HG02970 (cell line): ENCODE measurements around the gene HS6ST3.
"Not testable (repeated sequence)": the region's sequence is repeated elsewhere in the genome, so short reads cannot be mapped to it uniquely, and the experiment has no call there.

ENCODE experiments used
- ATAC-seq: cut with Tn5 transposase; IDR thresholded peaks from one replicate; pipeline ENCODE4 v1.9.1; 2021; ENCODE audit warnings: mild to moderate bottlenecking, moderate library complexity, moderate number of reproducible peaks; ENCODE audit not compliant: unreplicated experiment, low FRiP score

The HS6ST3 gene

GRCh38 chr13:96524398-96525020 is 434.6 kb downstream of the HS6ST3 start:
- ATAC-seq = not testable (repeated sequence)

DNA sequence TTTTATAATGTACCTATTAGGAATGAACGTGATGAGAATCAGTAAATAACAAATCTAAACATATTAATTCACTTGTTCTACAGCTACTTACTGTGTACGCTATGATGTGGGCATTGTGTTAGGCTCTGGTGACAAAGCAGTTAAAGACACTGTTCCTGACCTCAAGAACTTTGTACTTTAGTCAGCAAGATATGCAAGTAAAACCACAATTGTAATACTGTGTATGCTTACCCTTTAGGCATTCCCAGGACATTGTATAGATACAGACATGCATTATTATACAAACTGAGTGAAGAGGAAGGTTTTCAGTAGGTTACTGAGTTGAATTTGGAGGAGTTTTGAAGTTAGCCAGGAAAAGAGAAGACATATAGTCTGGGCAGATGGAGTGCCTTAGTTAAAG is 435.8 kb downstream of the HS6ST3 start:
- ATAC-seq = no peak

- ATAC-seq = no peak
These were observed 437.6 kb downstream of the HS6ST3 start for GRCh38 chr13:96527497-96527896.

GRCh38 chr13:96532804-96533203 is 442.9 kb downstream of the HS6ST3 start:
- ATAC-seq = no peak

DNA sequence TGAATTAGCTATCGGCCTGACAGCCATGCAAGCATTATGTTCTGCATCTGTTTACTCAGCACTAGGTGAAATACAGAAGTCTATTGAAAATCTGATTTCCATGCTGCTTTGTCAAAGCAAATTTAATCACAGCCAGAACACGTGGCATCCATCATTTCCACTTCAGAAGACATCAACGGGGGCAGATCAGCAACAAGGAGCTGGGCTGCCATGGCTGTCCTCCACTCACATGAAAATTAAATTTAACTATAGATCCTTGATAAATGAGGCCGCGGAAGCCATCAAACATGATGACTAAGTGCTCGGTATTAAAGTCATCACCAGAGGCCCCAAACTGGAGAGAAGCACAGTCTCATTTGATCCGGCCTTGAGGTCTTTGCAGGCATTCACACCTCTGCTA is 443.5 kb downstream of the HS6ST3 start:
- ATAC-seq = no peak

- ATAC-seq = no peak
These were observed 449.9 kb downstream of the HS6ST3 start for GRCh38 chr13:96539791-96540190.

DNA sequence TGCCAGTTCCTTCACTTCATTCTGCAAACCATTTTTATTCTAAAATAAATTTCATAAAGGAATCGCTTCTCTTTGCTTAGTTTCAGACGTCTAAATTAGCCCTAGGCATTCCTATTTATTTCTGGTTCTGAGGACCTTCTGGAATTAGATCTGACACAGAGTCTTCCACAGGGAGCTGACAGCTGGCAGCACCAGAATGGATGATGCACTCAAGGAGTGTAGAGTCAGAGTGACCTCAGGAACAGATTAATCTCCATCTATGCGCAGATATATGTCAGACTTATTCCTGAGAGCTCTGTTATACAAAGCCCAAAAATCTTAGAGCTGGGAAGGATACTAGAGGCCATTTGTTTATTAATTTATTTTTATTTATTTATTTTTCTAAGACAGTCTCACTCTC is 450.8 kb downstream of the HS6ST3 start:
- ATAC-seq = no peak

- ATAC-seq = no peak
These were observed 453.1 kb downstream of the HS6ST3 start for GRCh38 chr13:96542986-96543385.

DNA sequence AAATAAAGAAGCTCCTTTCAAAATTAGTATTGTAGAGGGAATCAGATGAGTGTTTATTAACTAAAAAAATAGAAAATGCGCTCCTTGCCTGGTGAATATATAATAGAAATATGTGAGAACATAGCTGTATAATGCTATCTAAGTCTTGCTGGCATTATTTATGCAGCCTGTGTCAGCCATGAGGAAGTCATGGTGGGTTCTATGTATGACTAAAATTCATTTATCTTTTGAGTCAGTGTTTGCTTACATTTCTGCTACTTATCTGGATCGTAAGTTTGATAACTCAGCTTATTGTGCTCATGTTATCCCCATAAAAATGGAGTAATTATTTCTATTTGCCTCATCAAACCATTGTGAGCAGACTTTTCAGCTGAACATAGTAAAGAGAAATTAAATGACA is 455.1 kb downstream of the HS6ST3 start:
- no peak for ATAC-seq

- no peak for ATAC-seq
These were observed 456.6 kb downstream of the HS6ST3 start for GRCh38 chr13:96546463-96546862.

- no peak for ATAC-seq
These were observed 461.6 kb downstream of the HS6ST3 start for GRCh38 chr13:96551546-96551945.

GRCh38 chr13:96552559-96552958 is 462.7 kb downstream of the HS6ST3 start:
- ATAC-seq = no peak

DNA sequence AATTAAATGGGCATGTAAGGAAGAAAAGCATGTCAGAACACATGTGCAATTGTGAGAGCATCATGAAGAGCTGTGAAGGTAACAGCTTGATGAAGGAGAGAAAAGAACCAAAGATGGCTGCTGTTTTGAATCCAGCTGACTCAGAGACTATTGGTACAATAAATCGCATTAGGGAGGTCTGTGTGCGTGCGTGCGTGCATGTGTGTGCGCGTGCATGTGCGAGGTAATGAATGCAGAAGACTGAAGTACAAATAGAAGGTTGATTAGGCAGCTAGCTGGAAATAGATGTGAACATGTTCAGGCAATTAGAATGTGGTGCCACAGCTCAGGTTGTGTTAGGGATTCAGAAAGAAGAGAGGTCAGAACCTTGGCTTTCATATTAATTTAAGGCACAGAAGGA is 463.9 kb downstream of the HS6ST3 start:
- ATAC-seq = no peak

- ATAC-seq = no peak
These were observed 483.7 kb downstream of the HS6ST3 start for GRCh38 chr13:96573563-96573962.

GRCh38 chr13:96575423-96576320 is 485.8 kb downstream of the HS6ST3 start:
- no peak for ATAC-seq

- no peak for ATAC-seq
These were observed 491.8 kb downstream of the HS6ST3 start for GRCh38 chr13:96581741-96582140.

- no peak for ATAC-seq
These were observed 525.3 kb downstream of the HS6ST3 start for GRCh38 chr13:96615252-96615651.

GRCh38 chr13:96617528-96617927 is 527.6 kb downstream of the HS6ST3 start:
- no peak for ATAC-seq

DNA sequence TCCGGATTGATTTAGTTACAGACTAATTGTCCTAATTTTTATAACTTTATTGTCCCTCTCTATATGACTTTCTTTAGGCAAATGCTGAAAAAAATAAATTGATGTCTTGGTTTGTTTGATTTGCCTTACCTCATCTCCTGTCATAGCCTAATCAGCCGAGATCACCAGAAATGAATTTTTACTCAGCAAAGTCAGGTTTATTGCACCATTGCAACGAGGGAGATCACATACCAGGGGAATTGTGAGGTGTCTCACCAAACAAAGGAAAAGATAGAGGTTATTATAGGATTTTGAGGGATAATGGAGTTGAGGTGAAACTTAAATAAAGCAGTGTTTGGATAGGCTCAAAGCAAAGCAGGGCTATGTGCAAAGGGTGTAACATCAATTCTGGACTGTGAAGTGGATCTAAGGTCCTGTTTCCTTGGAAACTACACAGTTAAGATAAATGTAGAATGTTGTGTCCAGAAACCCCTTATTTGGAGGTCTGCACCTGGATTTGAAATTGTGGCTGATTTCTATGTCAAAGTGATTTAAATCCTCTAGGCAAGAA is 531.8 kb downstream of the HS6ST3 start:
- no peak for ATAC-seq

DNA sequence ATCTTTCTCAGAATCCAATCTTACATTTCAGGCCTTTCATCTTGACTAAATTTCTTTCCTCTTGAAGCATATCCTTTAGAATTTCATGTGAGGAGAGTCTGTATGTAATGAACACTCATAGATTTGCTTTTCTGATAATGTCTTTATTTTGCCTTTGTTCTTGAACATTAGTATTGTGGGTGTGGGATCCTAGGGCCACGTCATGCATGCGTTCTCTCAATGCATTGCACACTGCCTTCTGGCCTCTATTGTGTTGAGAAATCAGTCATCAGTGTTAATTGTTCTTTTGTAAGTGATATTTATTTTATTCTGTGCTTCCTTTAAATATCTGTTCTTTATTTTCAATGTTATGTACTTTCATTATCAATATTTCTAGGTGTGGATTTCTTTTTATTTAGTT is 539.4 kb downstream of the HS6ST3 start:
- ATAC-seq = no peak

DNA sequence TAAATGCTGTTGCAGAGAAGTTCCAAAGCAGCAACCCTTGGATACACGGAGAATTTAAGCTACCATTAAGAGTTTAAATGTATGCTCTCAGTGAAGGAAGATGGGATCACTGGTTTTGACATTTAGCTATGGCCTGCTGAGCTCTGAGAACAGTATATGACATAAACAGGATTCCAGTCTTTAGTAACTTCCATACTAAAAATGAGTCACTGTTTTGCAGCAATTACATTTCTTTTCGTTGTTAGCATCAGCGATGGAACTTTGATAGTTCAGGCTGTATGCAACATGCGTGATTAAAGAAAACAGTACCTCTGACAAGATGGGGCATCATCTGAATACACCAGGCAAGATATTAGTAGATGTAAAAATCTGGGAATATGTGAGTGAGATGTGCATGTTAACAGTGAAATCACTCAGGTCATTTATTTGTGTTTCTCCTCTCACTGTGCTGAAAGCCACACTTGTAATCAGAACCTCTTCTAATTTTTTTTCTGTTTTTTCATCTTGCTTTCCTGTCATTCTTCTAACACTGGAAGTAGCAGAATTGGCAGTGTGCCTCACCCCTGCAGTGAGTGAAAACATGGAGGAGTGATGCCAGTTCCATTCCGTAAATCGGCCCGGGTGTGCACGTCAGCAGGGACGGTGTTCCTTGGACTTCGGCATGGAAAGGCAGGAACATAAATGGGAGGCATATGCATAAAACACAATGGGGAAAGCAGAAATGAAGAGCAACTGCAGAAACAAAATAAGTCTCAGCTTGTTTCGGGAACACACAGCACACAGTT is 542.8 kb downstream of the HS6ST3 start:
- no peak for ATAC-seq
